Upper lobe of left lung (tissue), 6 donors: ENCODE results near the gene REV1. TPM values are rescaled to one million over a fixed set of nuclear protein-coding genes. Genes with fewer than 3 reads are reported as not detected.
"Not testable (repeated sequence)": the region's sequence is repeated elsewhere in the genome, so short reads cannot be mapped to it uniquely, and the experiment has no call there.

Experiments
- ATAC-seq, 2 donors: fragments of 200-7000 bp; cut with Tn5 transposase; one replicate each; pipeline ENCODE4 v1.9.1; 2022; ENCODE audit warnings: mild to moderate bottlenecking in 2 of 2, moderate library complexity in 2 of 2; ENCODE audit not compliant: low FRiP score in 2 of 2
- DNase-seq, 2 donors: peaks; one replicate each; pipeline ENCODE4 v3.0.0-alpha.2; 2019 to 2020
- H3K27ac ChIP-seq, 4 donors: fragments of 200-600 bp; sonication (generic); one replicate each; pipeline ENCODE4 v1.5.1; 2016 to 2019
- H3K27me3 ChIP-seq, 4 donors: fragments of 200-600 bp; sonication (generic); one replicate each; pipeline ENCODE4 v1.5.1; 2017 to 2019
- H3K36me3 ChIP-seq, 4 donors: fragments of 200-600 bp; sonication (generic); one replicate each; pipeline ENCODE4 v1.5.1; 2016 to 2019
- H3K4me1 ChIP-seq, 4 donors: fragments of 200-600 bp; sonication (generic); one replicate each; pipeline ENCODE4 v1.5.1; 2018 to 2019
- H3K4me3 ChIP-seq, 4 donors: fragments of 200-600 bp; sonication (generic); one replicate each; pipeline ENCODE4 v1.5.1; 2017 to 2019; ENCODE audit warnings: mild to moderate bottlenecking in 2 of 4, moderate library complexity in 1 of 4
- H3K9me3 ChIP-seq, 4 donors: fragments of 200-600 bp; sonication (generic); one replicate each; pipeline ENCODE4 v1.5.1; 2018 to 2019
- EP300 ChIP-seq, 4 donors: sonication (generic); formaldehyde crosslinking; IDR thresholded peaks; one replicate each; pipeline ENCODE4 v1.5.1; 2017; ENCODE audit warnings: antibody characterized with exemption in 4 of 4, control low read depth in 2 of 4
- POLR2A ChIP-seq, 4 donors: fragments of 450-650 bp; IDR thresholded peaks; one replicate each; pipeline ENCODE4 v1.5.1; 2016 to 2017; ENCODE audit warnings: antibody characterized with exemption in 4 of 4, mild to moderate bottlenecking in 2 of 4
- POLR2AphosphoS5 ChIP-seq, 2 donors: sonication (generic); formaldehyde crosslinking; IDR thresholded peaks; one replicate each; pipeline ENCODE4 v1.5.1; 2017; ENCODE audit warnings: antibody characterized with exemption in 2 of 2
- WGBS, 2 donors: methylation state at CpG; one replicate each; pipeline ENCODE4 v1.1.5; 2017 to 2018; 5-methylcytosine and 5-hydroxymethylcytosine counted together
- total RNA-seq, 6 donors: library from RNA; depleted of rRNA in 4 of 6; stranded (reverse); fragments of >200 nt in 4 of 6; gene quantifications; one replicate each; pipeline versions ENCODE4 v1.1.0 to v1.2.1, GENCODE V29; 2016 to 2021
- TF ChIP-seq, protein P1 (sequence below), 6 experiments: fragments of 450-650 bp in 4 of 6; fragments of 200-600 bp in 2 of 6; sonication (generic) in 2 of 6; IDR thresholded peaks; one replicate each; pipeline ENCODE4 v1.5.1; 2016 to 2019; ENCODE audit warnings: antibody characterized with exemption in 6 of 6
- donor health status: DM: no; HTN: no; CAD: no; lungs with moderate emphysema.
- donor health status: DM: no; HTN: yes; CAD: no; lungs with severe emphysema.

Gene REV1
- total RNA-seq, 6 donors from 2014 or later, result 34.6 to 135 (median 61.8) TPM

DNA sequence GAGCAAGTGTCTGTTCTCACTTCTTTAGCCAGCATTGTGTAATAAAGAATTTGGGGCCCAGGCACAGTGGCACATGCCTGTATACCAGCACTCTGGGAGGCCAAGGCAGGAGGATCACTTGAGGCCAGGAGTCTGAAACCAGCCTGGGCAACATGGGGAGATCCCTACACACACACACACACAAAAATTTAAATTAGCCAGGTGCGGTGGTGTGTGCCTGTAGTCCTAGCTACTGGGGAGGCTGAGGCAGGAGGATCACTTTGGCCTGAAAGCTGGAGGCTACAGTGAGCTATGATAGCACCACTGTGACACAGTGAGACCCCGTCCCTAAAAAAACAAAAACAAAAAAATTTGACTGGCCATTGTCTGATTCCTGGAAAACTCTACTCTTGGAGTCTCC is 8.3 kb downstream of the REV1 start:
- H3K27me3 ChIP-seq, result no peaks in the 10 kb centered on the region
- H3K9me3 ChIP-seq, result no peaks in the 10 kb centered on the region
- H3K4me3 ChIP-seq, result no peak overlapping the region
- peaks cover 9 to 51% (median 15%) of the 10 kb centered on the region in 4 donors for H3K4me1 ChIP-seq
- TF ChIP-seq POLR2A (IDR thresholded peaks at IDR 0.05) (no peak), POLR2AphosphoS5 (IDR thresholded peaks at IDR 0.05) (no peak), EP300 (IDR thresholded peaks at IDR 0.05) (no peak)
- TF ChIP-seq, protein P1, sequence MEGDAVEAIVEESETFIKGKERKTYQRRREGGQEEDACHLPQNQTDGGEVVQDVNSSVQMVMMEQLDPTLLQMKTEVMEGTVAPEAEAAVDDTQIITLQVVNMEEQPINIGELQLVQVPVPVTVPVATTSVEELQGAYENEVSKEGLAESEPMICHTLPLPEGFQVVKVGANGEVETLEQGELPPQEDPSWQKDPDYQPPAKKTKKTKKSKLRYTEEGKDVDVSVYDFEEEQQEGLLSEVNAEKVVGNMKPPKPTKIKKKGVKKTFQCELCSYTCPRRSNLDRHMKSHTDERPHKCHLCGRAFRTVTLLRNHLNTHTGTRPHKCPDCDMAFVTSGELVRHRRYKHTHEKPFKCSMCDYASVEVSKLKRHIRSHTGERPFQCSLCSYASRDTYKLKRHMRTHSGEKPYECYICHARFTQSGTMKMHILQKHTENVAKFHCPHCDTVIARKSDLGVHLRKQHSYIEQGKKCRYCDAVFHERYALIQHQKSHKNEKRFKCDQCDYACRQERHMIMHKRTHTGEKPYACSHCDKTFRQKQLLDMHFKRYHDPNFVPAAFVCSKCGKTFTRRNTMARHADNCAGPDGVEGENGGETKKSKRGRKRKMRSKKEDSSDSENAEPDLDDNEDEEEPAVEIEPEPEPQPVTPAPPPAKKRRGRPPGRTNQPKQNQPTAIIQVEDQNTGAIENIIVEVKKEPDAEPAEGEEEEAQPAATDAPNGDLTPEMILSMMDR (IDR thresholded peaks at IDR 0.05), result no peak
- H3K27ac ChIP-seq, result no peak overlapping the region
- WGBS, 2 donors, result 94 to 100% methylated on average over 2 of the region's 2 CpGs
- no peaks in the 10 kb centered on the region for H3K36me3 ChIP-seq
- ATAC-seq (peak in 1 of 2 donors; percentile 17), DNase-seq (no peak)

DNA sequence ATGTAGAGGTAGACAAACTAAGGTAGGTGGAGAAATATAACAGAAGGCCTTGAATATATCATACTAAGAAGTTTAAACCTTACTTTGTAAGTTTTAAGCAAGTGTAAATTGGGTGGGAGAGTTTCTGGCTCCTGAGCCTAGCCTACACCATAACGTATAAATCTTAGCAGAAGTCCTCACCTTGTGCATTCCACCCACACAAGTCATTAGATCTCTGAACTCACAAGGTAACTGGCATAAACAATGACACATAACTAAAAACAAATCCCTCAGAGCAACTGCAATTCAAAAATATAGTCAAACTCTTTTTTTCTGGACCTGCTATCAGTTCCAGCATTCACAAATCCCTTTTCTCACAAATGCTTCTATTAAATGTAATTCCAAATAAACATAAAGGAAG is 9.4 kb downstream of the REV1 start:
- H3K4me3 ChIP-seq, result no peak overlapping the region
- peaks cover 15 to 54% (median 22%) of the 10 kb centered on the region in 4 donors for H3K4me1 ChIP-seq
- ATAC-seq (no peak), DNase-seq (no peak)
- no peaks in the 10 kb centered on the region for H3K36me3 ChIP-seq
- WGBS, 2 donors, result 68 to 81% methylated on average over 1 of the region's 1 CpG
- H3K9me3 ChIP-seq, result no peaks in the 10 kb centered on the region
- no peak overlapping the region for H3K27ac ChIP-seq
- TF ChIP-seq POLR2AphosphoS5 (IDR thresholded peaks at IDR 0.05) (no peak), POLR2A (IDR thresholded peaks at IDR 0.05) (no peak), EP300 (IDR thresholded peaks at IDR 0.05) (no peak)
- TF ChIP-seq, protein P1 (IDR thresholded peaks at IDR 0.05), result no peak
- H3K27me3 ChIP-seq, result no peaks in the 10 kb centered on the region

DNA sequence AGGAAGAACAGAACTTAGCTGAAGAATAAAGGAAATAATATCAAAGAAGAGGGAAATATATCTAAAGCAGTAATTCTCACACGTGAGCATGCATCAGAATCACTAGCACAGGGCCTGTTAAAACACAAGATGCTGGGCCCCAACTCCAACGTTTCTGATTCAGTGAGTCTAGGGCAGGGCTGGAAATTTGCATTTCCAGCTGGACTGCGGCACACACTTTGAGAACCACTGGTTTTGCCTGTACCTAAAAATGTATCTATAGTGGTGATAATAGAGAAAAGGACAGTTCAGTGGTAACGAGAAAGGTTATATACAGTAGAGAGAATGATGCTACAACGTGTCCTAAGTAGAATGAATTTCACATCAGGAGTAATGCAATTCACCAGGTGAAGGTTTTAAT is 11.2 kb downstream of the REV1 start:
- 71 to 74% methylated on average over 5 of the region's 5 CpGs for WGBS, 2 donors
- DNase-seq, result no peak
- H3K36me3 ChIP-seq, result no peaks in the 10 kb centered on the region
- H3K27me3 ChIP-seq, result no peaks in the 10 kb centered on the region
- H3K9me3 ChIP-seq, result no peaks in the 10 kb centered on the region
- no peak overlapping the region for H3K4me3 ChIP-seq
- peaks cover 28 to 52% (median 32%) of the 10 kb centered on the region in 4 donors for H3K4me1 ChIP-seq
- no peak overlapping the region for H3K27ac ChIP-seq
- ATAC-seq, result no peak
- no peak for TF ChIP-seq POLR2A (IDR thresholded peaks at IDR 0.05)

DNA sequence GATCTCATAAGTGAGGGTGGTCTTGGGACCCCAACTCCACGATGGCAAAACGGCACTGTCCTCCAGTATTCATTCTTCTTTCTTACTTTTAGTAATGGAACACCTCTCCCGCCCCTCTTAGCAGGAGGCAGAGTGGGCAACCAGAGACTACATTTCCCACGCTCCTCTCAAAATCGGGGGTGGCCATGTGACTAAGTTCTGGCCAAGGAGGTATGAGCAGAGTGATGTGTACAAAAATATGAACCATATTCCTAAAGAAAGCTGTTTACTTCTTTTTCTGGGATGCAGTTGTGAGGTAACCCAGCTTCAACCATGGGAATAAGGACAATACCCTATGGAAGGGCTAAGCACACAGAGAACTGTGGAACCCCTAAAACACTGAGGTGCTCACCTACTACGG is 12.8 kb downstream of the REV1 start:
- H3K27ac ChIP-seq, result no peak overlapping the region
- H3K4me3 ChIP-seq, result no peak overlapping the region
- DNase-seq, result no peak
- H3K9me3 ChIP-seq, result no peaks in the 10 kb centered on the region
- TF ChIP-seq, protein P1 (IDR thresholded peaks at IDR 0.05), result no peak
- TF ChIP-seq POLR2AphosphoS5 (IDR thresholded peaks at IDR 0.05) (no peak), EP300 (IDR thresholded peaks at IDR 0.05) (no peak), POLR2A (IDR thresholded peaks at IDR 0.05) (no peak)
- no peaks in the 10 kb centered on the region for H3K27me3 ChIP-seq
- 96 to 98% methylated on average over 6 of the region's 6 CpGs for WGBS, 2 donors
- H3K4me1 ChIP-seq, result peaks cover 33 to 55% (median 36%) of the 10 kb centered on the region in 4 donors
- H3K36me3 ChIP-seq, result no peaks in the 10 kb centered on the region
- no peak for ATAC-seq

DNA sequence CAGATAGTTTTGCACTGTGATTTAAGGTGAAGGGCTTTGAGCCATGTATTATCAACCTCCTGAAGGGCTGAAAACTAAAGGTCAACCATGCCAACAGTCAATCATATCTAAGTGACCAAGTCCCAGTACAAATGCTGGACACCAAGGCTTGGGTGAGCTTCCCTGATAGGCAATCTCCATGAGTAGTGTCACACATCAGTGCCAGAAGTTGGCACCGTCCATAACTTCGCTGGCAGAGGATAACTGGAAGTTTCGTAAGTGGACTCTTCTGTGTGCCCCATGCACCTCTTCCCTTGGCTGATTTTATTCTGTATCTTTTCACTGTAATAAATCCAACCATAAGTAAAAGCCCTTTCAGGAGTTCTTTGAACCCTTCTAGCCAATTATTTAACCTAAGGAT is 13.2 kb downstream of the REV1 start:
- Histone ChIP-seq H3K27ac (peak overlapping the region in 1 of 4 donors; percentile 54), H3K9me3 (no peaks in the 10 kb centered on the region), H3K4me1 (peaks cover 31 to 55% (median 38%) of the 10 kb centered on the region in 4 donors), H3K4me3 (no peak overlapping the region), H3K36me3 (no peaks in the 10 kb centered on the region), H3K27me3 (no peaks in the 10 kb centered on the region)
- TF ChIP-seq POLR2AphosphoS5 (IDR thresholded peaks at IDR 0.05) (no peak), EP300 (IDR thresholded peaks at IDR 0.05) (no peak), POLR2A (IDR thresholded peaks at IDR 0.05) (no peak)
- TF ChIP-seq, protein P1 (IDR thresholded peaks at IDR 0.05), result no peak
- no peak for DNase-seq
- ATAC-seq, result no peak
- 87 to 93% methylated on average over 3 of the region's 3 CpGs for WGBS, 2 donors

DNA sequence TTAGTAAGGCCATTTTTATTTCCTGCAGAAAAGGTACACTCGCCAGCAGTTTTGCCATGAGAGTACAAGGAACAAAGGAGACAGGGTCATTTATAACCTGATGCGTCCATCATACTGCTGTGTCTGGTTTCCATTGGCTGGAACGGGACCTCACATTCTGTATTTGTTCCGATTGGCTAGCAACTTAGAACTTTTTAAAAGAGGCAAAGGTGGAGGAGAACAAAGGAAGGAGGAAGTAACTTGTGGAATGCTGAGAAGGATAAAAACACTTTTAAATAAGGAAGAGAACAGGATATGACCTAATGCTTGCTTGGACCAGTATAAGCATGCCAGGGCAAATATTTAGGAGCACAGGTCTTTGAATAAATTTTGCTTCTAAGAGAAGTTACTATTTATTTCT is 14.7 kb downstream of the REV1 start:
- not testable (repeated sequence) for H3K27me3 ChIP-seq, DNase-seq, H3K9me3 ChIP-seq, H3K4me3 ChIP-seq, ATAC-seq, H3K36me3 ChIP-seq
- WGBS, 2 donors, result 63 to 78% methylated on average over 4 of the region's 4 CpGs
- peak overlapping the region; percentile 8 to 54 (median 43) for H3K27ac ChIP-seq
- peaks cover 31 to 59% (median 36%) of the 10 kb centered on the region in 4 donors for H3K4me1 ChIP-seq
